GM18870 (cell line): ENCODE results near the gene PCSK5.
"Not testable (repeated sequence)": the region's sequence is repeated elsewhere in the genome, so short reads cannot be mapped to it uniquely, and the experiment has no call there.

ENCODE experiments used
- ATAC-seq: cut with Tn5 transposase; IDR thresholded peaks from one replicate; pipeline ENCODE4 v1.9.1; 2021; ENCODE audit warnings: moderate library complexity; ENCODE audit not compliant: unreplicated experiment

Gene PCSK5

DNA sequence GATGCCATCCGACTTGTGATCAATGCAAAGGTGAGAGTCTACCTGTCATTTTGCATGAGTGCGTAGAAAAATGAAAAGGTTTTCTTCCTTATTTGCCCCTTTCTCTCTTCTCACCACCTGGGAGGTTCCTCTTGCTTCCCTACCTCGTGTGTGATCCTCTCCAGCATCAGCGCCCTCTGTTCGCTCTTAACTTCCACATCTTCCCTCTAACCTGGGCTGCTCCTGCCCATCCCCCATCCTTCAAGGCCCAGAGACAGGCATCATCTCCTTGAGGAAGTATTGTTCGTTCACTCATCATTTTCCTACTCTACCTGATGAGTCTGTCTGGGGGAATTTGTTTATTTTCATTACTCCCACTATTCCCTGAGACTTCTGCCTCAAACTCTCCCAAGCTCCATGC lies 447.9 kb downstream of the PCSK5 start:
- ATAC-seq = no peak

DNA sequence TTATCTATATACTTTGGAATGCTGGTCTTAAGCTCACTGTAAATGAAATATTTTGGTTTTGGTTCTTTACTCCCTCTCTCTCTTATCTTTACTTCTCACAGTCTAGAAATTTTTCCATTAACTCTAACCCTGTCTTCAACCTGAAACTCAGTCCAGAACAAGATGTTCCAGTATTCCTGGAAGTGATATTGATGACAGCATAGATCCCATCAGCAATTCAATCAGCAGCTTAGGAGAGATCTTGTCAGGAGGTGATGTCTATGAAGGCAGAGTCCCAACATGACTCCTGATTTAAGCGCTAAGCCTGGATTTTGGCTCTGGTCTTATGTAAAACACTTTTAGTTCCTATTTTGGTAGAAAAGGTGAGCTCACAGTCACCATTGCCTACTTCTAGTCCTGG lies 451.1 kb downstream of the PCSK5 start:
- ATAC-seq = no peak

DNA sequence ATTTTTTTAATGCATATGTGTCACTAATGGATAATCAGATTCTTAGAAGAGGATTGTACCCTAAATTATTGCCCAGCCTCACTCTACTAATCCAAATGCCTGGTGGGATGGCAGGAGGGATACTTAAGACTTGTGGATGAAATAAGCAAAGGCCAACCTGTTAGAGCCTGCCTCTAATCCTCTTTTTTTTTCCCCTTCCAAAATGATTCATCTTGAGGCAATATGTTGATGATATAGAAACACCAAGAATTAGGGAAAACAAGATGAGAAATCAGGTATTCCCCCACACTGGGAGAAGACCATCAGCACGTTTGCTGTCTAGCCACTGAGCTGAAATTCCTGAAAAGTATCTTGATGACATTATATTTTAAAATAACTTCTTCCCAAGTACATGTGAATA lies 451.7 kb downstream of the PCSK5 start:
- ATAC-seq = no peak

DNA sequence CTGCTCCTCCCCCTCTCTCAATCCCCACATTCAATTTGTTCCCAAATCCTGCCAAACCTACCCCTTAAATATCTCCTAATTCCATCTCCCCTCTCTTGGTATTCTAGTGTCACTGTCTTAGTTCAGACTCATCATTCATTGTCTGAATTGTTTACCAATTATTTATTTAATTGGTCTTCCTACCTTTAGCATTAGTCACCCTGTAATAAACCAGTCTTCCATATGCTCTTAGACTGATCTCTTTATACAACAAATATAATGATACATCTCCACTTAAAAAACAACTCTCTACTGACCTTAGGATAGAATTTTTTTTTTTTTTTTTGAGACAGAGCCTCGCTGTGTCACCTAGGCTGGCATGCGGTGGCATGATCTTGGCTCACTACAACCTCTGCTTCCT lies 452.4 kb downstream of the PCSK5 start:
- ATAC-seq = no peak

DNA sequence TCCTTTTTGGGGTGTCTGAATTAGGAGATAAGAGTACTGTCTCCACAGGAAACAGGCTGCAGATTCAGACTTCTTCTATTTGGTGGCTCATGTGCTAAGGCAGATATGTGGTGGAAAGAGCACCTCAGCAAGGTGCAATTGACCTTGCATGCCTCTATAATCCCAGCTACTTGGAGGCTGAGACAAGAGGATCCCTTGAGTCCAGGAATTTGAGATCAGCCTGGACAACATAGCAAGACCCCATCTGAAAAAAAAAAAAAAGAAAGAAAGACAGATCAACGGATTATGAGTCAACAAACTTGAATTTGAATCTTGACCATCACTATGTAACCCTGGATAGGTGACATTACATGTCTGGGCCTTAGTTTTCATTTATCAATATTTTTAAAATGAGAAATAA lies 459.4 kb downstream of the PCSK5 start:
- no peak for ATAC-seq

DNA sequence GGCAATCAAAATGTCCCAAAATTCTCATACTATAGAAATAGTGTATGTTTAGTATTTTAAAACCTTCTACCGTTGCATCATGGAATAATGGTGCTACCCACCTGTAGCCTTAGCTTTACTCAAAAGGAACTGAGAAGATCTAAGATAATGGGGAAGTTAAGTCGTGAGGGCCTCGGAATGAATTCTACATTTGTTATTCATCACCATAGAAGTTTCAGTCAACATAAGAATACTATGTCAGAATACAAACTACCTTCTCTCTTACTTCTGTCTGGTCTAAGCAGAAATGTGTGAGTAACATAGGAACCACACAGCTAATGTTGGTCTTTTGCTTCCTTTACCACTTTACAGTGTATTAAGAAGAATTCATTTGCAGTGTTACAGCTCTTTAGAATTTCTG lies 460.5 kb downstream of the PCSK5 start:
- ATAC-seq = no peak

DNA sequence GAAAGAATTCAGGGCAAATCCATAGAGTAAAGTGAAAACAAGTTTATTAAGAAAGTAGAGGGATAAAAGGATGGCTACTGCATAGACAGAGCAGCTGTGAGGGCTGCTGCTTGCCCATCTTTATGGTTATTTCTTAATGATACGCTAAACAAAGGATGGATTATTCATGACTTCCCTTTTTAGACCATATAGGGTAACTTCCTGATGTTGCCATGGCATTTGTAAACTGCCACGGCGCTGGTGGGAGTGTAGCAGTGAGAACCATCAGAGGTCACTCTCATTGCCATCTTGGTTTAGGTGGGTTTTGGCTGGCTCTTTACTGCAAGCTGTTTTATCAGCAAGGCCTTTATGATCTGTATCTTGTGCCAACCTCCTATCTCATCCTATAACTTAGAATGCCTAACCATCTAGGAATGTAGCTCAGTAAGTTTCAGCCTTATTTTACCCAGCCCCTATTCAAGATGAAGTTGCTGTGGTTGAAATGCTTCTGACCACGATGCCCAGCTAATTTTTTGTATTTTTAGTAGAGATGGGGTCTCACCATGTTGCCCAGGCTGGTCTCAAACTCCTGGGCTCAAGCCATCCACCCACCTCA lies 461.6 kb downstream of the PCSK5 start:
- no peak for ATAC-seq

DNA sequence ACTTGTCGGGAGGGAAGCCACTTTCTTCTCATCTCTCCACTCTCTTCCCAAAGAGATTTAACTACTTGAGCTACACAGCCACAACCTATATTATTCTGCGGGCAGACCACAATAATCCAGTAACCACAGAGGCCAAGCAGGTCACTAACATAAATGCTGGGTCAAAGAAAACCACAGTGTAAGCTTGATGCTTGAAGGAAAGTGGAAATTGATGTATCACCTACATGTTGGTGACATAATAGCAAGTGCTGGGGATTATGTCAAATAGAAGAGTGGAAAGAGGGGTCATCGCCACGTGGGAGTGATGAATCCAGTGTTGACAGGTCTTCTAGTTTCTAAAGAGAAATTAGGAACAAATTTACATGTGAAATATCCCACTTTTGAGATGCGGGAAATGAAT lies 462.8 kb downstream of the PCSK5 start:
- ATAC-seq = no peak

DNA sequence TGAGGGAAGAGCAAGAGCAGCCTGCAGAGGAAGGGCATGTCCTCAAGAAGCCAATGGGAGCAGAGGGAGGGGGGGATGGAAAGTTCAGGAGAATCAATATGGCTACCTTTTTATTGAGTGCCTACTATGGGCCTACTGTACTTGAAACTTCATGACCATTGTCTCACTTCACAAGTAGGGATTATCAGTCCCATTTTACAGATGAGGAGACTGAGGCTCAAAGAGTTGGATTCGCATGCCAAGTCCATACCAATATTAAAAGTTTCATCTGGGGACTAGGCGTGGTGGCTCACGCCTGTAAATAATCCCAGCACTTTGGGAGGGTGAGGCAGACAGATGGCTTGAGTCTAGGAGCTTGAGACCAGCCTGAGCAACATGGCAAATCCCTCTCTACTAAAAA lies 463.7 kb downstream of the PCSK5 start:
- ATAC-seq = no peak

DNA sequence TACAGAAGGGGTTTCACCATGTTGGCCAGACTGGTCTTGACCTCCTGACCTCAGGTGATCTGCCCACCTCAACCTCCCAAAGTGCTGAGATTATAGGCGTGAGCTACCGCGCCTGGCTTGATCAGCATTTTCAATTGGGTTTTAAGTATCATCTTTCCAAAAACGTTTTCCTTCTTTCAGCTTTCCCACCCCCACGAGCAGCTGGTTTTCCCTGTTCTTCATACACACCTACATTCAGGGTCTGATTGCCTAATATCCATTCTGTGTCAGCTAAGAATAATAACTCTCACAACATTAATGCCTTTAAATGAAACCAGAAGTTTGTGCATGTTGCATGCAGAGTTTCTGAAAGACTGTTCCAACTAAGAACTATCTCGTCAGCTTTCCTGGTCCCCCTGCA lies 465.4 kb downstream of the PCSK5 start:
- ATAC-seq = no peak

DNA sequence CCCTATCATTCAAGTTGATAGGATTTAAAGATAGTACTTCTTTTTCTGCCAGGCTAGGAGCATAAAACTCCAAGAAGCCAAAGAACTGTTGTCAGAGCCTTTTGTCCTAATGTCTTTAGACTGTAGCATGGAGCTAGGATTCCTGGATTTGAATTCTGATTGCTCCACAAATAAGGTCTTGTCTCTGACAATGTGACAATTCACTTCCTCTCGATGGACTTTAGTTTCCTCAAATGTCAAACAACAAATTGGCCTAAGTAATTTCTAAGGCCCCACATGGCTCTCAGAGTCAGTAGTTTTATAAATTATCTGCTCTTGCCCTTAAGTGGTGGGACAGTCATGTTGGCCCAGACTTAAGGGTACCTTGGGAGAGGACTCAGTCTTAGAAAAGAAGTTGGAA lies 467.1 kb downstream of the PCSK5 start:
- no peak for ATAC-seq

DNA sequence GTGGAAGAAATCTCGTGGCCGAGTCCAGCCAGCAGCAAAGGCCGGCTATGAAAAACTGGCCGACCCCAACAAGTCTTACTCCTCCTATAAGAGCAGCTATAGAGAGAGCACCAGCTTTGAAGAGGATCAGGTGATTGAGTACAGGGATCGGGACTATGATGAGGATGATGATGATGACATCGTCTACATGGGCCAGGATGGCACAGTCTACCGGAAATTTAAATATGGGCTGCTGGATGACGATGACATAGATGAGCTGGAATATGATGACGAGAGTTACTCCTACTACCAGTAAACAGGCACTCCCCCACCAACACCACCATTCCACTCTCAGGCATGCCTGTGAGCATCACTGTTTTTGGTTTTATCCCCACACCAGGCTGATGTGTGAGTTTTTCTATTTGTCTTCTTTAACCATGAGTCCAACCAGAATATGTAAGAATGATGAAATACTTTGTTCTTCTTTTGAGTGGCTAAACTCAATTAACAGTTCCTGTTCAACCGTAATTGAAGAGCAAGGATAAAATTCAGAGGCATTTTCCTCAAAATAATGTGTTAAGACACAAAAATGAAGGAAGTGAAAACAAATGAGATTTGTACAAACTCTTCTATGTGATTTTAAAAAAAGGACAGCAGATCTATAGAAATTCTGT lies 468.3 kb downstream of the PCSK5 start:
- ATAC-seq = no peak

DNA sequence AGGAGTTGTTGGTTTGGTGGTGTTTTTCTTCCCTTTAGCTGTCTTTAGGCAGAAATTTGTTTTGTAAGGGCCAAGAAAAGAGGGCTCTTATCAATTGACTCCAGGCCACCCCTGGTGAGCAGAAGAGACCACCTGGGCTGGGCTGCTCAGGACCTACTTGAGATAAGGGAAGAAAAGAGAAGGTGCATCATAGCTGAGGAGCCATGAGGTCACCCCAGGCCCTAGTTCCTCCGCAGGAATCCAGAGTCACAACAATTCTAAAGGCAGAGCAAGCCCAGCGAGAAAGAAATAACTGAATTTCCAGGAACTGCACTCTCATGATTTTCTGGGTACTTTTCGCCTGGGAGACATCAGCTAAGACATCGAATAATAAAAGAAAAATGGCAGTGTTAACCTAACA lies 468.9 kb downstream of the PCSK5 start:
- ATAC-seq = no peak

DNA sequence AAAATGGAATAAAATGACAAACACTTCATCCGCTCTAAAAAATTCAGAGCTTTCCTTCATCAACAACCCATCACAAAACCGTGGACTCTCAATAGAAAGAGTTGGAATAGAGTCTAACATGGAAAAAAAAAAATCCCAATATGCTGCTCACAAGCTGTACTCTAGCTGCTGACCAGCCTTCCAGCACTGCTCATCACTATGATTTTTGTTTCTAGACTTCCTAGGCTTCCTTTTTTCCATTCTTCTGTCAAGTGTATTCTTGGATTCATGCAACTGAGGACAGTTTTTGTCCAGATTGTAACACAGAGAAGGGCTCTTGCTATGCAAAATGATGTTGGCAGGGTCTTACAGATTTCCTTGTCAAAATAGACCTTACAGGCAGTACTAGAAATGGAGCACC lies 469.3 kb downstream of the PCSK5 start:
- ATAC-seq = no peak

DNA sequence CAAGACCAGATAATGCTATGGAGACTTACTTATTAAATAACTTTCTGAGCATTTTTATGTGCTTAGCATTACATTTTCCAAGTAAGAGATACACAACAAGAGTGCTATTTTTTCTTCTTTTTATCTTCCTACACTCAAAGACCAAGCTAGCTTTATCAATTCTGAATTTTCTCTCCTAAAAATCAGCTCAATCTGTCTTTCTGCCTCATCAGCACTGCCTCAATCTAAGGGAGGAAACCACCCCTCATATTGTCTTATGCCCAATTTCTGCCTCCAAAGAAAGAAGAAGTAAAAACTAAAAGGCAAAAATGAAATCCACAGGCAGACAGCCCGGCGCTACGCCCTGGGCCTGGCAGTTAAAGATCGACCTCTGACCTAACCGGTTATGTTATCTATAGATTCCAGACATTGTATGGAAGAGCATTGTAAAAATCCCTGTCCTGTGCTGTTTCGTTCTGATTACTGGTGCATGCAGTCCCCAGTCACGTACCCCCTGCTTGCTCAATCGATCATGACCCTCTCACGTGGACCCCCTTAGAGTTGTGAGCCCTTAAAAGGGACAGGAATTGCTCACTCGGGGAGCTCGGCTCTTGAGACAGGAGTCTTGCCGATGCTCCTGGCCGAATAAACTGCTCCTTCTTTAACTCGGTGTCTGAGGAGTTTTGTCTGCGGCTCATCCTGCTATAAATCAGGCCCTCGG lies 472.0 kb downstream of the PCSK5 start:
- not testable (repeated sequence) for ATAC-seq

DNA sequence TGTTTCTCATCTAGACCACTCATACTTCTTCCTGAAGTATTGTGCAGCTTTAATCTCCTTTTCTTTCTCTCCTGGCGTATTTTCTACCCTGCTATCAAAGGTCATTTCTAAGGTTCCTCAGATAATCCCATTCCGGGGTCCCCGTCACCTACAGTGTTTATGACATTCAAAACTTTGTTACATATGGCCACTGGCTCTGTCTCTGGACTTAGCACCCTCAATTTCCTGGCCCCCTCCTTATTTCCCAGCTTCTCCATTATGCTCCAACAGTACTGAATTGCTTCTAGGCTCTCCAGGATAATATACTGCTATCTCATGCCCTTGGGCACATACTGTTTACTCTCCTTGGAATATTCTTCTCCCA lies 472.5 kb downstream of the PCSK5 start:
- ATAC-seq = no peak

DNA sequence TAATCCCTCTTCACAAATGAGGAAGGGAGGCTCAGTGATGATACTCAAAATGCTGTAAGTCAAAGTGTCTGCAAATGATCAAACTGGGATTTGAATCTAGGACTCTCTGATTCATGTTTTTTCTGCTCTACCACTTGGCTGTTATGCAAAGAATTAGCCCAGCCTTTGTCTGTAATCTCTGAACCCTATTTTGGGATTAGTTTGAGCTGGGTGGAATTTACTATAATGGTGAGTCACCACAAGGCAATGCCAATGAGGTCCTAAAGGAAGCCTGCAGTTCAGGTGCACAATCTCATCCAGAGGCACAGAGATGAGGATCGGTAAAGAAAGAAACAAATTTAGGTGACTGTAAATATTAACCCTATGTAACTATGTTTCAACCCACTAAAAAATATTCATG lies 474.6 kb downstream of the PCSK5 start:
- no peak for ATAC-seq

DNA sequence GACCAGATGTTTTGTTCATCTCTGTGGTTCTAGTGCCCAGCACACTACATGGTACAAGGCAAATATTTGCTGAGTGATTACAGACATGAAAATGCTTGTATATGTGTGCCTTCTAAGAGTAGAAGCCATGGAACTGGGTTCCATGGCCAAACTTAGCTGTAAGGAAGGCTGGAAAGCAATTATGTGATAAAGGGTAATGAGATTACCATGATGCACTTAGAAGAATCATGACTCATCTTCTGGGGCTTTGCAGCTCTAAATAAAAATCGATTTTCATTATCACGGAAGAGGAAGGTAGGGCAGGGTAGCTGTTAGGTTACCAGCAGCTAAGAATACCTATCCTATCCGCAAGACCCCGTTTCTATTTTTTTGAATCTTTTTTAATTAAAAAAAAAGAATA lies 475.8 kb downstream of the PCSK5 start:
- no peak for ATAC-seq

DNA sequence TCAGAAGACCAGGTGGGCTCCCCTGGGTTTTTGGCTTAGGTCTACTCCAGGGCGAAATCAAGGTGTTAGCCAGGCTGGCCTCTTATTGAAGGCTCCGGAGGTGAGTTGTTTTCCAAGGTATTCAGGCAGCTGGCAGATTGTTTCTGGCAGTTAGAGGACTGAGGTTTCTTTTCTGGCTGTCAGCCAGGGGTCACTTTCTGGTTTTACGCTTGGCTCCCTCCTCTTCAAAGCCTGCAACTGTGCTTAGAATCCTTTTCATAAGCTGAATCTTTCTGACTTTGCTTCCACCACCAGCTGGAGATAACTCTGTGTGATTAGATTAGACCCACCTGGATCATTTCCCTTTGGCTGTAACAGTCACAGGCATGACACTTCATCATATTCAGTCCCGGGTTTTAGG lies 479.1 kb downstream of the PCSK5 start:
- ATAC-seq = peak; percentile 59

DNA sequence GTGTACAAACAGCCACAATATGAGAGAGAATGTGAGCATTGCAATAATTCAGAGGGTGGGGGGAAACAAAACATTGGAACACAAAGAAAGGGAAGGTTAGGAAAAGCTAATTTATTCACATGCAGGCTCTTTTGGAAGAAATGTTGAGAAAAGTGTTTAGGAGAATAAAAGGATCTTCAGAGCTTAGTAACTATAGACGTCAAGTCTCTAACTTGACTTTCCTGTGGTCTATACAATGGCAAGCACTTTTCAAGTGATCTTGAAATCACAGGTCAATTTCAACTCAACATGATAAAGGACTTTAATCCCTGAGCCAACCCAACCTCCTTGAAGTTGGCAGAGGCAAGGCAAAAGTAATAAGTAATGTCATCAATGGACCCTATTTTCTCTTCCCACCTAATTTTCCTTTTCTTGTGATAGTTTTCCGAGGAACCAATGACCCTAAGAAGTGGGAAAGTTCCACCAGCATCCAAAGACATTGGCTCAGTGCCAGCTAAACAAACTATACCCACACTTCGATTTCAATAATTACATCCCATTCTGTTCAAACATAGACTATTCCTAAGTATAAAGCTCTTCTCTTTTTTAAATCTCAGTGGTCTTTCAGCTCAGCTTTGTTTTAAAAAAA lies 480.0 kb downstream of the PCSK5 start:
- ATAC-seq = no peak

DNA sequence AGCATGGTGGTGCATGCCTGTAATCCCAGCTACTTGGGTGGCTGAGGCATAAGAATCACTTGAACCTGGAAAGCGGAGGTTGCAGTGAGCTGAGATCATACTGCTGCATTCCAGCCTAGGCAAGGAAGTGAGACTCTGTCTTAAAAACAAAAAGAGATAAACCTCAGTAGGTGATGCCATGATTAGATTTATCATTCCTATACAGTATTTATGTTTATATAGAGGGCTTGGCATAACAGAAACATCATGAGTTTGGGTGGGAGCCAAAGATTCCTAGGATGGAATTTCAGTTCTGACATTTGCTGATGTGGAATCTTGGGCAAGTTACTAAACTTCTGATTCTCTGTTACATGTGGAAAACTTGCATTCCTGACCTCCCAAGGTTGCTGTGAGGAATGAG lies 481.4 kb downstream of the PCSK5 start:
- no peak for ATAC-seq

DNA sequence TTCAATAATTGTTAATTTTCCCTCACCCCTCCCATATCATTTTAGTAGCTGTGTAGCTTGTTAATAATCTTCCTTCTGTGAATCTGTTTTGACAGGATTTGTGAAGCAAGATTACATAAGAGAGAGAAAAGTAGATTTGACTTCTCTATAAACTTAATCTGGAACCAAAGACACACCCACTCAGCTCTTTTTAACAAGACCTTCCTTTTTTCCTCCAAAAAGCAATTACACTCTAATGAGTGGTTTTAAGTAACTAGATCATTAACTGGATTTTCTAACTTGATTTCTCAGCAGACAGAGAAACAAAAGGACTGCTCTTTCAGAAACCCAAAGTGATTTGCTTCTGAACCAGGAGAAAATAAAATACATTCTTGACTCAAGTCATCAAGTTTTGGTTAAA lies 481.9 kb downstream of the PCSK5 start:
- no peak for ATAC-seq
